Measurements from ENCODE around the gene ARL4C.

GRCh38 chr2:234453216-234453615 is 43.7 kb downstream of the ARL4C start:
- TF ChIP-seq CTCF (IDR thresholded peaks at IDR 0.05; ENCODE audit: low read length) = no peak
- no peak for TF ChIP-seq EZH2 (IDR thresholded peaks at IDR 0.05; ENCODE audit: borderline replicate concordance, low read length)

Measured in OCI-LY1 (cell line).